ENCODE measurements around the gene CGNL1.

CGNL1 gene

DNA sequence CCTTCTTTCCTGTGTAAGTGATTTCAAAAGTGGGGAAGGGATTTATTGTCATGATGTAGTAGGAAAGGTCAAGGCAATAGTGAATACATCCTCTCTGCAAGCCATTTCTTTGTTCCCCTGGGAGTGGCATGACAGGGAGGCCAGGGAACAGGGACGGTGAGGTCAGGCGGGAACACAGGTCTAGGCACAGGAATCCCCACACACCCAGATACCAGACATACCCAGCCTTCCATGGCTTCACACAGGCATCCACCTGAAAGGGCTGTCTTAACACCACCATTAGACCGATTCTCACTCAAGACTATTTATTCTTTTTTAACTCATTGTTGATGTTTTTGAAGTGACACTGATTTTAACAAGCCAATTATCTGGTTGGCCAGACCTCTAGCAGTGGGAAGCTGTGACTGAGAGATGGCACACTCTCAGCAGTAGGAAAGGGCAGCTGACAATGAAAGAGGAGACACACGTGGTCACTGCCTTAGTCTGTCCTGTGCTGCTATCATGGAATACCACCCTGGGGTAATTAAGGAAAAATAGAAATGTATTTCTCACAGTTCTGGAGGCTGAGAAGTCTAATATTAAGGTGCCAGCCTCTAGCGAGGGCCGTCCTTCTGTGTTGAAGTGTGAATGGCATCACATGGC is 140.8 kb downstream of the CGNL1 start:
- TF ChIP-seq, protein P1, sequence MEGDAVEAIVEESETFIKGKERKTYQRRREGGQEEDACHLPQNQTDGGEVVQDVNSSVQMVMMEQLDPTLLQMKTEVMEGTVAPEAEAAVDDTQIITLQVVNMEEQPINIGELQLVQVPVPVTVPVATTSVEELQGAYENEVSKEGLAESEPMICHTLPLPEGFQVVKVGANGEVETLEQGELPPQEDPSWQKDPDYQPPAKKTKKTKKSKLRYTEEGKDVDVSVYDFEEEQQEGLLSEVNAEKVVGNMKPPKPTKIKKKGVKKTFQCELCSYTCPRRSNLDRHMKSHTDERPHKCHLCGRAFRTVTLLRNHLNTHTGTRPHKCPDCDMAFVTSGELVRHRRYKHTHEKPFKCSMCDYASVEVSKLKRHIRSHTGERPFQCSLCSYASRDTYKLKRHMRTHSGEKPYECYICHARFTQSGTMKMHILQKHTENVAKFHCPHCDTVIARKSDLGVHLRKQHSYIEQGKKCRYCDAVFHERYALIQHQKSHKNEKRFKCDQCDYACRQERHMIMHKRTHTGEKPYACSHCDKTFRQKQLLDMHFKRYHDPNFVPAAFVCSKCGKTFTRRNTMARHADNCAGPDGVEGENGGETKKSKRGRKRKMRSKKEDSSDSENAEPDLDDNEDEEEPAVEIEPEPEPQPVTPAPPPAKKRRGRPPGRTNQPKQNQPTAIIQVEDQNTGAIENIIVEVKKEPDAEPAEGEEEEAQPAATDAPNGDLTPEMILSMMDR (IDR thresholded peaks at IDR 0.05; ENCODE audit: control insufficient read depth, extremely low read depth, insufficient read depth) = no peak
- no peak overlapping the region for H3K4me3 ChIP-seq (ENCODE audit: low read depth, low read length)
- no peak for DNase-seq (ENCODE audit: low read depth)

DNA sequence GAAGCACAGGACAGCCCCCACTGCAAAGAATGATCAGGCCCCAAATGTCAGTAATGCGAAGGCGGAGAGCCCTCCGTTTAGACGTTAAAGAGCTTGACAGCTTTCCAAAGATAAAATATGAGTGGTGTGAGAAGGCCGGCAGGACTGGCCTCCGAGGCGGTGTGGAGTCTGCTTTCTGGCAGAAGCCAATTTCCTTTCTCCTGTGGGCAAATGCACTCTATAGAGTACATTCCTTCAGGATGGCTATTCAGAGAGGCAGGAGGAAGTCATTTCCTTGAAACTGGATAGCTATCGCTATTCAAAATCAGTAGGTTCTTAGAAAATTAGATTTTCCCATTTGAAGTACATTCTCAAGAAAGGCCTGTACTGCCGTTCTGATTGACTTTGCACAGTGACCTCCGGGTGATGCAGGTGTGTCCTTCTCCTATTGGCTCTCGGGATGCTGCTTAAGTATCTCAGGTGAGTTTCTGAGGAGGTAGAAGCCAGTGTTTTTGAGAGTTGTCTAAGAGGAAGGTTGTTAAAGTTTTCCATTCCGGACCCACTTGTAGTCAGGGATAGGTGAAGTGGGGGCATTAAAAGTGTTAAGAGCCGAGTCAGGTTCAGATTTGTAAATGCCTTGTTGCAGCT is 142.6 kb downstream of the CGNL1 start:
- TF ChIP-seq, protein P1 (IDR thresholded peaks at IDR 0.05; ENCODE audit: control insufficient read depth, extremely low read depth, insufficient read depth) = no peak
- no peak overlapping the region for H3K4me3 ChIP-seq (ENCODE audit: low read depth, low read length)

DNA sequence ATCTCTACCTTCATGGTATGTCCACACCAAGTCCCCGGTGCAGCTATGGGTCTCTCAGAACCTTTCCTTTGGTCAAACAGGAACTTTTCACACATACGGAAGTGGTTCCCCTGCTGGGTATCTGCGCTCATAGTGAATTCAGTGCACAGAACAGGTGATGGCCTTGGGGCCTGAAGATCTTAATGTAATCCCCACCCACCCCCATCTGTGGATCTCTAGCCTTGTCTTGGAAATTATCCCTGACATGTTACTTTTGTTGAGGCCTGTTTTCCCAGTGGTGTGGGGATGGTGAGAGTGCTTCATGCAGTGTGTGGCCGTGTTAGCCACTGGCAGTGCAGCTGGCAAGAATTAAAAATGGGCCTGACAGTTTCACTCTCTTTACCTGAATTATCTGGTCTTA is 143.5 kb downstream of the CGNL1 start:
- no peak for DNase-seq (ENCODE audit: low read depth)
- H3K4me3 ChIP-seq (ENCODE audit: low read depth, low read length) = no peak overlapping the region
- TF ChIP-seq, protein P1 (IDR thresholded peaks at IDR 0.05; ENCODE audit: control insufficient read depth, extremely low read depth, insufficient read depth) = no peak

More for the DNA sequence above, 142.6 kb downstream of the CGNL1 start:
- DNase-seq (ENCODE audit: low read depth) = no peak

DNA sequence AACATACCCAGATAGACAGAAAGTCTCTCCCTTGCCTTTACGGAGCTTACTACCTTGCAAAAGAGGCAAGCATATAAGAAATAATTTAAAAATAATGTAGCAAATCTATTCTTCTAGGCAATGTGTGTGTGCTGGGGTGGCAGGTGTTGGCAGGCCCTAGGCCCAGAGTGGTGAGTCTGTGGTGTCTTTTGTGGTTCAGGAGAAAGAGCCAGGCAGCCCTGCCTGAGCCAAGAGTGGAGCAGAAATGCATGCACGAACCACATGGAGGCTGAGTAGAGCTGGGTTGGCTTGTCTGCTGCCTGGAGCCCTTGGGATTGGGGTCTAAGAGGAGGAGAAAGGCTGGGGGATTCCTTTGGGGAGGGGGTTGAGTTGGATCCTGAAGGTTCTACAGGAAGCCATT is 145.2 kb downstream of the CGNL1 start:
- TF ChIP-seq, protein P1 (IDR thresholded peaks at IDR 0.05; ENCODE audit: control insufficient read depth, extremely low read depth, insufficient read depth) = no peak
- no peak for DNase-seq (ENCODE audit: low read depth)
- H3K4me3 ChIP-seq (ENCODE audit: low read depth, low read length) = no peak overlapping the region

DNA sequence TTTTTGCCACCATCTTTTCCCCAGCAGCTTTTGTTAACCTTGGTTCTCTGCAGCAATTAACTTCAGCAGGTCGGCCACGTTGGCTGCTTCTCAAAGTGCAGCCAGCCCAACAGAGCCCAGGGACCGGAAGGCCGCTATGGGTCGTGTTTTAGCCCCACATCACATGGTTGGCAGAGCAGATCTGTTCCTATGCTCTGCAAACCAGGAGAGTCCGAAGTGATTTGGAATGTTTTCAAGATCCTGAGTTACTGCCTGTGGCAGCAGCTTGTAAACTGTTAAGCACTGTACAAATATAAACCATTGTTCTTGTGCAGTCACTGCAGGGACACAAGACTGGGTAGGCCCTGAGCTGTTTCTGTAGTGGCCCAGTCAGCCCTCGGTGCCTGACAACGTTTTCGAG is 145.8 kb downstream of the CGNL1 start:
- peak; percentile 96 for DNase-seq (ENCODE audit: low read depth)
- no peak overlapping the region; the same call in 1 of the 2 replicates for H3K4me3 ChIP-seq (ENCODE audit: low read depth, low read length)
- TF ChIP-seq, protein P1 (IDR thresholded peaks at IDR 0.05; ENCODE audit: control insufficient read depth, extremely low read depth, insufficient read depth) = no peak

DNA sequence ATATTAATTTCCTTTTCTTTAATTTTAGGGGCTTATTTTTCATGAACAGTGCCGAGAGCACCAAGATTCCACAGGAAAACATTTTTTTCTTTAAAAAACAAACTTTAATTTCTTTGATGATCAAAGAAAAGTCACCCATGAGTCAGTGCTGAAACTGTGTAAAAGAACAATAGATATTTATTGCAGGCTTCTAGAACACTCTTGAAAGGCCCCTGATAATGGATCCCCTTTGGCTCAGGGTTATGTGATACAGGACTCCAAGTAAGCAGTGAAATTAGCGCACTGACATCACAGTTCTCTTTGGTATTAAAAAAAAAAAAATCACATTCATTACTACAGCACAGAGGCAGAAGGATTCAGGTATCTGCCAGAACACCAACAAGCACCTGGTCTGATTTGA is 149.3 kb downstream of the CGNL1 start:
- TF ChIP-seq, protein P1 (IDR thresholded peaks at IDR 0.05; ENCODE audit: control insufficient read depth, extremely low read depth, insufficient read depth) = no peak
- no peak overlapping the region for H3K4me3 ChIP-seq (ENCODE audit: low read depth, low read length)
- DNase-seq (ENCODE audit: low read depth) = no peak

DNA sequence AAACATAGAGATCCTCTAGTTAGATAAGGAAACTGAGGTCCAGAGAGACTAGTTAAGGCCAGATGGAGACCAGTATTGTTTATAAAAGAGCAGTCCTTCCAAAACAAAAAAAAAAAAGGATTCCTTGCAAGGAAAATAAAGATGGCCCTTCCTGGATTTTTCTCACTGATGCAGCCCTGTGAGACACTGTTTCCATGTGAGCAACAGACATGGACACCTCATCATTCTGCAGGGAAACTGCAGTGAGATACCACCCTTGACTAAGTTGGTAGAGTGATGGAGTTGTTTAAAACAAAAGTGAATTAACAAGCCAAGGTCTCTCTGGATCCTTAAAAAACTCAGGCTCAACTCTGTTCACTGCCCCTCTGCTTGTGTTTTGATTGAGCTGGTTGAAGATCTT is 149.8 kb downstream of the CGNL1 start:
- TF ChIP-seq, protein P1 (IDR thresholded peaks at IDR 0.05; ENCODE audit: control insufficient read depth, extremely low read depth, insufficient read depth) = no peak
- DNase-seq (ENCODE audit: low read depth) = no peak
- no peak overlapping the region for H3K4me3 ChIP-seq (ENCODE audit: low read depth, low read length)
